HEK293T (cell line): ENCODE results near the gene SRGAP1.

Experiments
- ARNT ChIP-seq: fragments of 450-650 bp; IDR thresholded peaks from 2 replicates; pipeline ENCODE4 v1.6.1; 2017; ENCODE audit warnings: mild to moderate bottlenecking
- FOXA1 ChIP-seq: fragments of 450-650 bp; IDR thresholded peaks from 2 replicates; pipeline ENCODE4 v1.6.1; 2016; ENCODE audit warnings: mild to moderate bottlenecking
- FOXK2 ChIP-seq: fragments of 450-650 bp; IDR thresholded peaks from 2 replicates; pipeline ENCODE4 v1.6.1; 2016; ENCODE audit warnings: mild to moderate bottlenecking
- FOXM1 ChIP-seq: fragments of 450-650 bp; IDR thresholded peaks from 2 replicates; pipeline ENCODE4 v1.6.1; 2017; ENCODE audit warnings: mild to moderate bottlenecking, borderline replicate concordance
- LEF1 ChIP-seq: fragments of 450-650 bp; IDR thresholded peaks from 2 replicates; pipeline ENCODE4 v1.6.1; 2017; ENCODE audit warnings: mild to moderate bottlenecking, borderline replicate concordance
- NFRKB ChIP-seq: fragments of 450-650 bp; IDR thresholded peaks from 2 replicates; pipeline ENCODE4 v1.6.1; 2016; ENCODE audit warnings: mild to moderate bottlenecking, moderate library complexity
- SP1 ChIP-seq: fragments of 450-650 bp; IDR thresholded peaks from 2 replicates; pipeline ENCODE4 v1.6.1; 2017
- TARDBP ChIP-seq: fragments of 450-650 bp; IDR thresholded peaks from 2 replicates; pipeline ENCODE4 v1.6.1; 2016
- ZNF384 ChIP-seq: fragments of 450-650 bp; IDR thresholded peaks from 2 replicates; pipeline ENCODE4 v1.6.1; 2016

DNA sequence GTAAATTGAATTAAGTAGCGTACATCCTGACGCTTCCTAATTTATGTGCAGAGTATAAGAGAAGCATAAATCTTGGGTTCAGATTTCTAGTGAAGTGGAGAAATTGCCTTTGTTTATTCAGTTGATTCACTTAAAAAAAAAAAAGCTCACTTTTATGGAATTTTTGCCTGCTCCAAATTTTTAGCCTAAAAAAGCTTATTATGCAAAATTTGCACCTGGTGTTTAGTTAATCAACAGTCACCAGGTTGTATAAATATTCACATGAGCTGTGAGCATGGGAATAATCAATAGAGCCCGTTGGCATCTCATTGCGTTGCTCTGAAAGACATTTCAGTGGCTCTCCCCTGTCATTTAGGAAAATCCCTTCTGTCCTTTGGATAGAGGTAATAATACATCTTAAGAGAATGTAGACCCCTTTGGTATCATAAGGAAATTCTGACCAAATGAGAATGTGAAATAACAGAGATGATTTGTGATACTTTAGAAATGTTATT is 132.4 kb downstream of the SRGAP1 start:
- TF ChIP-seq LEF1 (no peak), ARNT (no peak), SP1 (no peak), FOXM1 (no peak), FOXA1 (no peak), FOXK2 (no peak), NFRKB (no peak), ZNF384 (no peak), TARDBP (no peak)
